ENCODE data around the gene RCL1.
A peak's percentile ranks its signal among the peaks of the same experiment; 100 is the strongest.
"Not testable (repeated sequence)": the region's sequence is repeated elsewhere in the genome, so short reads cannot be mapped to it uniquely, and the experiment has no call there.

The RCL1 gene

GRCh38 chr9:4792572-4793458, at the start of gene RCL1:
RCL1 (plus strand) TSS chr9:4792944; CDS start chr9:4793092, 148 bp downstream.
- DNase-seq (ENCODE audit: low read depth in 3 of 3, low spot score in 1 of 3) = peak; percentile 85 to 92 (median 90)

GRCh38 chr9:4743131-4743875, 49.4 kb upstream of the RCL1 start:
- DNase-seq (ENCODE audit: low read depth in 3 of 3, low spot score in 1 of 3) = no peak

- no peak for DNase-seq (ENCODE audit: low read depth in 3 of 3, low spot score in 1 of 3)
Measured at GRCh38 chr9:4746278-4747030, 46.3 kb upstream of the RCL1 start.

DNA sequence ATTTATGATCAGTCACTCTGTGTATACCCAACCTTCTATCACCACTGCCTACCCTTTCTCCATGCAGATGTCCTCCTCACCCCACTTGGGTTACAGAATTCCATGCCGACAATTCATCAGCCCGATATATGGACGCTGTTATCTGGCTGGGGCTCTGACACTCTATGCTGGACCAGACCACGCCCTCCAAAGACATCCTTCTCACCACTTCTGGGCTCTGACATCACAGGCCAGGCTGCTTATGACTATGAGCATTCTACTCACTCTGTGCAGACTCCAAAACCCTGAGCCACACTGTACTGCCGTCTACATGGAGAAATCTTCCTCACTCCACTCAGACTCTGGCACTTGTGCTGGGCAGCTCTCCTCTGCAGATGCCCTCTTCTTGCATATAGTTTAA, 44.1 kb upstream of the RCL1 start:
- DNase-seq (ENCODE audit: low read depth in 3 of 3, low spot score in 1 of 3) = no peak

- DNase-seq (ENCODE audit: low read depth in 3 of 3, low spot score in 1 of 3) = no peak
Measured at GRCh38 chr9:4750023-4750673, 42.6 kb upstream of the RCL1 start.

GRCh38 chr9:4754530-4754929, 38.2 kb upstream of the RCL1 start:
- not testable (repeated sequence) for DNase-seq (ENCODE audit: low read depth in 3 of 3, low spot score in 1 of 3)

- DNase-seq (ENCODE audit: low read depth in 3 of 3, low spot score in 1 of 3) = no peak
Measured at GRCh38 chr9:4755026-4755609, 37.6 kb upstream of the RCL1 start.

GRCh38 chr9:4756420-4756819, 36.3 kb upstream of the RCL1 start:
- DNase-seq (ENCODE audit: low read depth in 3 of 3, low spot score in 1 of 3) = no peak

DNA sequence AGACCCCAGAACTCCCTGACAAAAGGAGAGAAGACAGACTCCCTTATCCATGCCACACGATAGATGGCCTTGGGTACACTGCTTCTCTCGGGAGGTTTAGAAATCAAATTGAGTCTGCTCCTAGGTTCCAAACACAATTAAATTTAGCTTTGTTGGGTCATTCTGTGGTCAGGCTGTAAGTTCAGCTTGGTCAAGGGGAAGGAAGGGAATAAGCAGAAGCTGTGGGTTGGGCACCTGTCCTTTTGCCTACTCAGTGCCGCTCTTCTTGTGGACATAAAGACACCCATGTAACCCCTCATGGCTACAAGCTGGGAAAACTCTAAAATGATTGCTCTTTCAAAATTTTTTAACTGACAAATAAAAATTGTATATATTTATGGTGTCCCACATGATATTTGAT, 32.6 kb upstream of the RCL1 start:
- no peak for DNase-seq (ENCODE audit: low read depth in 3 of 3, low spot score in 1 of 3)

DNA sequence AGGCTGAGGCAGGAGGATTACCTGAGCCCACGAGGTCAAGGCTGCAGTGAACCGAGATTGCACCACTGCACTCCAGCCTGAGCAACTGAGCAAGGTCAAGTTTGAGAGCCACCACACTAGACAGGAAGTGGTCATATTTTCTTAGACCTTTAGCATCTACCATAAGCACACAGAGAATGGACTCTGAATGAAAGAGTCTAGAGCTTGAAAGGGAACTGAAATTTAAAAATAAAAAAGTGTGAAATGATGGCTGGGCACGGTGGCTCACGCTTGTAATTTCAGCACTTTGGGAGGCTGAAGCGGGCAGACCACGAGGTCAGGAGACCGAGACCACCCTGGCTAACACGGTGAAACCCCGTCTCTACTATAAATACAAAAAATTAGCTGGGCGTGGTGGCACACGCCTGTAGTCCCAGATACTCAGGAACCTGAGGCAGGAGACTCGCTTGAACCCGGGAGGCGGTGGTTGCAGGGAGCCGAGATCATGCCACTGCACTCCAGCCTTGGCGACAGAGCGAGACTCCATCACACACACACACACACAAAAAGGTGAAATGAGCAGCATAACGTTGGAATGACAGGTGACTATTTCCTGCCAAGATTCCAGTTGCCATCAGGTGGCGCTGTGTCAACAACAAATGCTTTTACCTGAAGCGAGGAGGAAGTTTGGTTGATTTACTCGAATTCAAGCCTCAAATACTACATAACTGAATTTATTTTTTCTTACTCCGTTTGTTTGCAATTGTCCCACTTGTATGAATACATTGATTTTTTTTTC, 30.4 kb upstream of the RCL1 start:
- peak; percentile 50 to 66 (median 62) for DNase-seq (ENCODE audit: low read depth in 3 of 3, low spot score in 1 of 3)

DNA sequence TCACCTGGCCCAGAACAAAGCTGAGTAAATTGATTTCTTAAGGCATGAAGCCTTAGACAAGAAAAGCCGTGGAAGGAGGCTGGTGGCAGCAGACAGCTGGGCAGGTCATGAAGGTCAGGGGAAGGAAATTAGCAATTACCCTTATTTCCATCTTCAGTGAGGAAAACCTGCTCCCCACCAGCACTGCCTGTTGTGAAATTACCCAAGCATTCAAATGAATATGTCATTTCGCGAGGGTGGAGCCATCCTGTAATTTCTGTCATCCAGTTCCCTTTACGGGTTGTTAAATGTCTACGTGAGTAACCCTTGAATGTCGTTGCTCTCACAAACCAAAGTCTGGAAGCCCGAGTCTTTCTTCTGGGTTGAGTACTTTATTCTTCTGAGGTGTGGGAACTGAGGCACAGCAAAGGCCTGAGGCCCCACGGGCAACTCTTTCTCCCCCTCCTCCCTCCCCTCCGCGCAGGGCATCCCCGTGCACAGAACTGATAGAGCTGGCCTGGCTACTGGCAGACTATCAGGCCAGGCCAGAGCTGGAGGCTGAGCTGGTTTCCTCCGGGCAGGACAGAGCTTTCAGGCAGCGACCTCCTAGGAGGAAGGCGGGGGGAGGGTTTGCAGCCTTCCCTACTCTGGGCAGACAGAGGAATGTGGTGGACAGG, 29.7 kb upstream of the RCL1 start:
- DNase-seq (ENCODE audit: low read depth in 3 of 3, low spot score in 1 of 3) = no peak

GRCh38 chr9:4764033-4764432, 28.7 kb upstream of the RCL1 start:
- no peak for DNase-seq (ENCODE audit: low read depth in 3 of 3, low spot score in 1 of 3)

GRCh38 chr9:4768681-4769080, 24.1 kb upstream of the RCL1 start:
- DNase-seq (ENCODE audit: low read depth in 3 of 3, low spot score in 1 of 3) = no peak

DNA sequence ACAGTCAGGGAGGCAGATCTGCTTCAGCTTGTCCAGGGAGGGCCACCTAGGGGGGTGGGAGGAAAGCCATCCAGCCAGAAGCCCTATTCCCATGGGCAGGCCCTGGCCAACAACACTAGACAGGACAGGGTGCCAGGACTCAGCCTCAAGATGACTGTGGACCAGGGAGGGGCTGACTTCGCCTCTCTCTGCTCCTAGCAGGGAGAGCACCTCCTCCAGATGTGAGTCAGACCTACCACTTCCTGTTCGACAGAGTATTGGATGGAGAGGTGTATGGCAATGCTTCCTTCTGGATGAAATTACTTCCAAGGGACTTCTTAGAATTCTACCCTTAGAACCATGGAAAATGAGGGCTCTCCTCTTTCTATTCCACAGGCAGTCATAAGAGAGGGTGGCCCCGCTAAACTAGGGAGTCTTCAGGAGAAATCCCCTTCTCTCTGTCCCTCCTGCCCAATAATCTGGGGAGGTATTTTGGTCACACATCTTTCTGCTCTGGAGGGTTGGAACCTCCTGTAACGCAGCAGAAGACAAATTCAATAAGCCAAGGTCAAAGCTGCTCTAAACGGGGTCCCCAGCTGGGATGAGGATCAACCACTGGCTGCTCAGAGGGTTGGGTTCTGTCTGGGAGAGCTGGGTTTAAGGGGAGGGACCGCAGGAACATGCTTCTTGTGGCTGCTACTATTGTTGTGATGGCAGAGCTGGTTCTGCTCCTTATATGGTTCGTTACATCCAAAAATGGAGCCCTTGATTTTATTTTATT, 23.2 kb upstream of the RCL1 start:
- no peak for DNase-seq (ENCODE audit: low read depth in 3 of 3, low spot score in 1 of 3)

GRCh38 chr9:4771788-4772187, 21.0 kb upstream of the RCL1 start:
- DNase-seq (ENCODE audit: low read depth in 3 of 3, low spot score in 1 of 3) = no peak

GRCh38 chr9:4774209-4774608, 18.5 kb upstream of the RCL1 start:
- DNase-seq (ENCODE audit: low read depth in 3 of 3, low spot score in 1 of 3) = no peak

DNA sequence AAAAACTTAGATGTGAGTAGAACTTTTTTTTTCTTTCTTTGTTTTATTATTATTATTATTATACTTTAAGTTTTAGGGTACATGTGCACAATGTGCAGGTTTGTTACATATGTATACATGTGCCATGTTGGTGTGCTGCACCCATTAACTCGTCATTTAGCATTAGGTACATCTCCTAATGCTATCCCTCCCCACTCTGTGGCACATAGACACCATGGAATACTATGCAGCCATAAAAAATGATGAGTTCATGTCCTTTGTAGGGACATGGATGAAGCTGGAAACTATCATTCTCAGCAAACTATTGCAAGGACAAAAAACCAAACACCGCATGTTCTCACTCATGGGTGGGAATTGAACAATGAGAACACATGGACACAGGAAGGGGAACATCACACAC, 17.8 kb upstream of the RCL1 start:
- not testable (repeated sequence) for DNase-seq (ENCODE audit: low read depth in 3 of 3, low spot score in 1 of 3)

DNA sequence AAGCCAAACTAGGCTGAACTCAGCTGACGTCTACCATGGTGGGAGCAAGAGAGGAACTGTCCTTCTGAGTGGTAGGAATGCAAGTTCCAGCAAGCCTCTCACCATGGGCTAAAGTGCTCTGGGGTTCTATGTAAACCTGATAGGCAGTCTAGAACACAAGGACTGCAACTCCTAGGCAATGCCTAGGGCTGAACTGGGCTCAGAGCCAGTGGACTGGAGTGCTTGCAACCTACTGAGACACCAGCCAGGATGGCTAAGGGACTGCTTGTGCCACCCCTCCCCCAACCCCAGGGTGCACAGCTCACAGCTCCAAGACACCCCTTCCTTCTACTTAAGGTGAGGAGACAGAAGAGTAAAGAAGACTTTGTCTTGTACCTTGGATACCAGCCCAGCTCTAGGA, 12.1 kb upstream of the RCL1 start:
- DNase-seq (ENCODE audit: low read depth in 3 of 3, low spot score in 1 of 3) = no peak

GRCh38 chr9:4781408-4781807, 11.3 kb upstream of the RCL1 start:
- DNase-seq (ENCODE audit: low read depth in 3 of 3, low spot score in 1 of 3) = no peak

All from stimulated activated CD4-positive, alpha-beta T cell treated with anti-CD3 and anti-CD28 coated beads, TNF-alpha, amount 100 ng/mL, for 1 hour (primary cell).